Liver (tissue), 9 donors: ENCODE measurements around the gene UBE2R2. TPM values are rescaled to one million over a fixed set of nuclear protein-coding genes. Genes with fewer than 3 reads are reported as not detected.

Experiments used
- DNase-seq: peaks from one replicate; pipeline ENCODE4 v3.0.0-alpha.2; 2017; ENCODE audit warnings: low spot score
- H3K27ac ChIP-seq, 2 donors: one replicate each; pipeline ENCODE4 v1.7.0; 2013; ENCODE audit warnings: inconsistent platforms in 2 of 2, low read length in 2 of 2, control low read depth in 1 of 2, low read depth in 1 of 2, mild to moderate bottlenecking in 1 of 2
- H3K27me3 ChIP-seq, 4 donors: one replicate each; pipeline versions ENCODE4 v1.6.1 to v1.7.0; 2013; ENCODE audit warnings: low read length in 3 of 4, inconsistent platforms in 1 of 4, mild to moderate bottlenecking in 1 of 4, moderate library complexity in 1 of 4; ENCODE audit not compliant: control insufficient read depth in 4 of 4, insufficient read depth in 4 of 4
- H3K36me3 ChIP-seq, 4 donors: one replicate each; pipeline versions ENCODE4 v1.6.1 to v1.7.0; 2013; ENCODE audit warnings: low read length in 3 of 4, mild to moderate bottlenecking in 3 of 4, low read depth in 1 of 4, moderate library complexity in 1 of 4; ENCODE audit not compliant: control insufficient read depth in 4 of 4, insufficient read depth in 3 of 4
- H3K4me1 ChIP-seq, 4 donors: one replicate each; pipeline versions ENCODE4 v1.6.1 to v1.7.0; 2013; ENCODE audit warnings: low read length in 3 of 4, mild to moderate bottlenecking in 3 of 4, moderate library complexity in 1 of 4; ENCODE audit not compliant: control insufficient read depth in 4 of 4, insufficient read depth in 4 of 4
- H3K4me3 ChIP-seq, 3 donors: one replicate each; pipeline versions ENCODE4 v1.6.1 to v1.7.0; 2013; ENCODE audit warnings: low read length in 3 of 3, control low read depth in 1 of 3, low read depth in 1 of 3, mild to moderate bottlenecking in 1 of 3
- H3K9ac ChIP-seq, 2 donors: one replicate each; pipeline ENCODE4 v1.7.0; 2013; ENCODE audit warnings: low read length in 2 of 2, mild to moderate bottlenecking in 2 of 2, moderate library complexity in 2 of 2, control low read depth in 1 of 2, low read depth in 1 of 2
- H3K9me3 ChIP-seq, 4 donors: one replicate each; pipeline versions ENCODE4 v1.6.1 to v1.7.0; 2013; ENCODE audit warnings: low read length in 3 of 4; ENCODE audit not compliant: control insufficient read depth in 4 of 4
- EGR1 ChIP-seq, 2 donors: IDR thresholded peaks; 2 replicates each; pipeline ENCODE4 v1.6.1; 2016 to 2018; ENCODE audit warnings: antibody characterized with exemption in 2 of 2, low read depth in 2 of 2
- FOXA1 ChIP-seq: IDR thresholded peaks from 2 replicates; pipeline ENCODE4 v1.6.1; 2016; ENCODE audit warnings: antibody characterized with exemption
- FOXA2 ChIP-seq: IDR thresholded peaks from 2 replicates; pipeline ENCODE4 v1.6.1; 2016; ENCODE audit warnings: antibody characterized with exemption
- GABPA ChIP-seq, 2 donors: IDR thresholded peaks in 1 of 2; conservative IDR thresholded peaks in 1 of 2; 2 replicates each; pipeline ENCODE4 v1.6.1; 2016; ENCODE audit warnings: antibody characterized with exemption in 2 of 2, mild to moderate bottlenecking in 1 of 2, moderate library complexity in 1 of 2
- HNF4A ChIP-seq, 2 donors: conservative IDR thresholded peaks; 2 replicates each; pipeline ENCODE4 v1.6.1; 2016; ENCODE audit warnings: antibody characterized with exemption in 2 of 2, mild to moderate bottlenecking in 2 of 2
- HNF4G ChIP-seq: IDR thresholded peaks from 2 replicates; pipeline ENCODE4 v1.6.1; 2016; ENCODE audit warnings: antibody characterized with exemption
- JUND ChIP-seq, 2 donors: IDR thresholded peaks; 2 replicates each; pipeline ENCODE4 v1.6.1; 2016; ENCODE audit warnings: antibody characterized with exemption in 2 of 2
- NR2F2 ChIP-seq: IDR thresholded peaks from 2 replicates; pipeline ENCODE4 v1.6.1; 2016; ENCODE audit warnings: antibody characterized with exemption
- RAD21 ChIP-seq, 2 donors: IDR thresholded peaks; 2 replicates each; pipeline ENCODE4 v1.6.1; 2016; ENCODE audit warnings: antibody characterized with exemption in 2 of 2, mild to moderate bottlenecking in 2 of 2
- RXRA ChIP-seq, 2 donors: IDR thresholded peaks; 2 replicates each; pipeline ENCODE4 v1.6.1; 2017 to 2018; ENCODE audit warnings: antibody characterized with exemption in 2 of 2, mild to moderate bottlenecking in 1 of 2
- SP1 ChIP-seq: IDR thresholded peaks from 2 replicates; pipeline ENCODE4 v1.6.1; 2018; ENCODE audit warnings: antibody characterized with exemption, mild to moderate bottlenecking
- TAF1 ChIP-seq: conservative IDR thresholded peaks from 2 replicates; pipeline ENCODE4 v1.6.1; 2016; ENCODE audit warnings: antibody characterized with exemption, mild to moderate bottlenecking
- YY1 ChIP-seq: IDR thresholded peaks from 2 replicates; pipeline ENCODE4 v1.6.1; 2016; ENCODE audit warnings: antibody characterized with exemption, mild to moderate bottlenecking
- WGBS: extraction: QIAGEN DNeasy Blood & Tissue Kit; methylation state at CpG from one replicate; pipeline ENCODE4 v1.1.7; 2013; 5-methylcytosine and 5-hydroxymethylcytosine counted together
- polyA plus RNA-seq, 2 donors: library from polyadenylated mRNA; stranded (reverse) in 1 of 2; unstranded in 1 of 2; fragments of 200-250 nt in 1 of 2; fragments of >200 nt in 1 of 2; fragmentation: Nextera tagmentation in 1 of 2; extraction: Ambion mirVana in 1 of 2; gene quantifications; one replicate each; pipeline versions ENCODE4 v1.2.1 to v1.2.3, GENCODE V29; 2013 to 2015
- total RNA-seq, 2 donors: library from RNA; depleted of rRNA; stranded (reverse); fragments of >200 nt; gene quantifications; one replicate each; pipeline ENCODE4 v1.2.3, GENCODE V29; 2014
- TF ChIP-seq, protein P1 (sequence below): IDR thresholded peaks from 2 replicates; pipeline ENCODE4 v1.6.1; 2016; ENCODE audit warnings: antibody characterized with exemption, mild to moderate bottlenecking
- TF ChIP-seq, protein P2 (sequence below): IDR thresholded peaks from 2 replicates; pipeline ENCODE4 v1.6.1; 2016; ENCODE audit warnings: antibody characterized with exemption
- TF ChIP-seq, protein P3 (sequence below): IDR thresholded peaks from 2 replicates; pipeline ENCODE4 v1.6.1; 2016; ENCODE audit warnings: antibody characterized with exemption
- TF ChIP-seq, protein P4 (sequence below): fragments of 150-350 bp; IDR thresholded peaks from 2 replicates; pipeline ENCODE4 v1.5.1; 2017; ENCODE audit warnings: improper control_type of control experiment, low read depth, low read length; ENCODE audit not compliant: missing input control
- TF ChIP-seq, protein P5 (sequence below): IDR thresholded peaks from 2 replicates; pipeline ENCODE4 v1.6.1; 2016; ENCODE audit warnings: antibody characterized with exemption
- donor health status: healthy.
- donor health status: healthy.
- donor health status: healthy.
- donor health status: healthy.
- donor health status: healthy.

Gene UBE2R2
- total and polyA plus RNA-seq, 4 donors = 10.8 to 15.0 (median 14.2) TPM

DNA sequence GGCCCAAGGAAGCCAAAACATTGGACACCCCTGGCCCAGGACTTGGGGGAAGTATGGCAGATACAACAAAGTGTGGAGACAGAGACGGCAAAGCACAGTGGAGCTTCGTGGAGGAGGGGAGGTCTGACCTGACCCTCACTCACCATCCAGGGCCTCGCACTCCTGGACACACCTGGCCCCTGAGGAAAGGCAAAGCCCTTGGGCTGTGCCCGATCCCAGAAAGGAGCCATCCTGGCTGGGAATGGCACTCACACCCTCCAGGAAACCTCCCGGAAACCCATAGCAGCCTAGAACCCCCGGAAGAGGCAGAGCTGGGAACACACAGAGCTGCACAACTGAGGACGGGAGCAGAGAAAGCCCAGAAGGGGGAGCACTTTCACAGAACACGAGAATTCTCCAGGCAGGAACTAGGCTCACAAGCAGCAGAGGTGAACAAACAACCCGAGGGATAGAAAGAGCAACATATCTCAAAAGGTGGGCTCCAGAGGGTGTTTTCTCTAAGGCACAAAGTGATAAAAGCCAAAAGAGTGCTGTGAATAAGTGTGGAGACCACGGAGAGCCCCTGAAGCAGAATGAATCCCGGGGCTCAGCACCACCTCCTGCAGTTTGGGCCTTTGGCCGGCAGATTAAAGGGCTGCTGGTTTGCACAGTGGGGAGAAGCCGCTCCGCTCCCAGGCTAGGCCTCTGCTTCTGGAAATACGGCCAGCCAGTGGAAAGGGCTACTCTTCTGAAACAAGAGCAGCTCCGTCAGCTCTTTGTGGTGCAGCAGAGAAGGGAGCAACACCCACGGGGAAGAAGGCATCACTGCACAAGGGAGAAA is 108.2 kb downstream of the UBE2R2 start (continued):
- TF ChIP-seq, protein P1, sequence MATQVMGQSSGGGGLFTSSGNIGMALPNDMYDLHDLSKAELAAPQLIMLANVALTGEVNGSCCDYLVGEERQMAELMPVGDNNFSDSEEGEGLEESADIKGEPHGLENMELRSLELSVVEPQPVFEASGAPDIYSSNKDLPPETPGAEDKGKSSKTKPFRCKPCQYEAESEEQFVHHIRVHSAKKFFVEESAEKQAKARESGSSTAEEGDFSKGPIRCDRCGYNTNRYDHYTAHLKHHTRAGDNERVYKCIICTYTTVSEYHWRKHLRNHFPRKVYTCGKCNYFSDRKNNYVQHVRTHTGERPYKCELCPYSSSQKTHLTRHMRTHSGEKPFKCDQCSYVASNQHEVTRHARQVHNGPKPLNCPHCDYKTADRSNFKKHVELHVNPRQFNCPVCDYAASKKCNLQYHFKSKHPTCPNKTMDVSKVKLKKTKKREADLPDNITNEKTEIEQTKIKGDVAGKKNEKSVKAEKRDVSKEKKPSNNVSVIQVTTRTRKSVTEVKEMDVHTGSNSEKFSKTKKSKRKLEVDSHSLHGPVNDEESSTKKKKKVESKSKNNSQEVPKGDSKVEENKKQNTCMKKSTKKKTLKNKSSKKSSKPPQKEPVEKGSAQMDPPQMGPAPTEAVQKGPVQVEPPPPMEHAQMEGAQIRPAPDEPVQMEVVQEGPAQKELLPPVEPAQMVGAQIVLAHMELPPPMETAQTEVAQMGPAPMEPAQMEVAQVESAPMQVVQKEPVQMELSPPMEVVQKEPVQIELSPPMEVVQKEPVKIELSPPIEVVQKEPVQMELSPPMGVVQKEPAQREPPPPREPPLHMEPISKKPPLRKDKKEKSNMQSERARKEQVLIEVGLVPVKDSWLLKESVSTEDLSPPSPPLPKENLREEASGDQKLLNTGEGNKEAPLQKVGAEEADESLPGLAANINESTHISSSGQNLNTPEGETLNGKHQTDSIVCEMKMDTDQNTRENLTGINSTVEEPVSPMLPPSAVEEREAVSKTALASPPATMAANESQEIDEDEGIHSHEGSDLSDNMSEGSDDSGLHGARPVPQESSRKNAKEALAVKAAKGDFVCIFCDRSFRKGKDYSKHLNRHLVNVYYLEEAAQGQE = no peak
- TF ChIP-seq RXRA (IDR thresholded peaks at IDR 0.05) = no peak

DNA sequence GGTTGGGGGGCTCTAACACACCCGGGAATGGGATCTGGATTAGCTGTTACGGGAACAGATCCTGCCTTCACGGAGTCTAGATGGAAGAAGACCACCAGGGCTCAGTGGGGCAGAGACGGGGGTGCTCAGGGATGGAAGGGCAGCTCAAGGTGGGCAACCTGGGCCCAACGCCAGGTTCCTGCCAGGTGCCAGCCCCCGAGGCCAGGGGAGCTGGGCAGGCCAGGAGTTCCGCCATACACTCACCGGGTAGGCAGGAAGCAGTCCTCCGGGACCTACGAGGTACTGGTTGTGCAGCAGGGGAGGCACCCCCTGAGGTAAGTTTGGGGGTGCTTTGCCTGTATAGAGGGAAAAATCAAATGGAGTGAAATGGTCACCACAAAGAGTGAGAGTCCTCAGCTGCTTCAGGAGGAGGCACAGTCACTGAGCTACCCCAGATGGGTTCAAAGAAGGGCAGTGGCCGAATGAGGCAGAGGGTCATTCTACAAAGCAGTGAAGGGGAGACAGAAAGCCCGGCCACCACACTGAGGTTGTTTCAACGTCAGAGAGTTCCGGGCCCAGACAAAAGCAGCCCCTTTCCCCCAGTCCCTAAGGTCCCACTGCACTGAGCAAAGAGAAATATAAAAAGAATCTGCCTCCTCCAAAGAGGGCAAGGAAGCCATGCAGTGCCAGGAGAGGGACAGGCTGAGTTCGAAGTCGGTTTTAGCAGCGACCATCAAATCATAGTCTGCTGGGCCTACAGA is 110.0 kb downstream of the UBE2R2 start:
- no peak for DNase-seq
- Histone ChIP-seq H3K9me3 (no peaks in the 10 kb centered on the region), H3K4me1 (peaks cover 0 to 3% (median 1%) of the 10 kb centered on the region in 4 donors), H3K9ac (no peak overlapping the region), H3K4me3 (no peak overlapping the region), H3K36me3 (peaks cover 13 to 59% (median 20%) of the 10 kb centered on the region in 4 donors), H3K27me3 (no peaks in the 10 kb centered on the region), H3K27ac (no peak overlapping the region)
- TF ChIP-seq, protein P2, sequence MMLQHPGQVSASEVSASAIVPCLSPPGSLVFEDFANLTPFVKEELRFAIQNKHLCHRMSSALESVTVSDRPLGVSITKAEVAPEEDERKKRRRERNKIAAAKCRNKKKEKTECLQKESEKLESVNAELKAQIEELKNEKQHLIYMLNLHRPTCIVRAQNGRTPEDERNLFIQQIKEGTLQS = no peak
- TF ChIP-seq NR2F2 (no peak), RAD21 (IDR thresholded peaks at IDR 0.05) (no peak), RXRA (IDR thresholded peaks at IDR 0.05) (no peak), HNF4A (conservative IDR thresholded peaks at IDR 0.05) (no peak), TAF1 (no peak), FOXA1 (no peak), FOXA2 (no peak), EGR1 (IDR thresholded peaks at IDR 0.05; ENCODE audit: low read depth in 2 of 2) (no peak), YY1 (no peak), SP1 (no peak), HNF4G (no peak), JUND (IDR thresholded peaks at IDR 0.05) (no peak), GABPA (IDR thresholded peaks at IDR 0.05 in 1 of 2, conservative IDR thresholded peaks at IDR 0.05 in 1 of 2) (no peak)
- TF ChIP-seq, protein P3, sequence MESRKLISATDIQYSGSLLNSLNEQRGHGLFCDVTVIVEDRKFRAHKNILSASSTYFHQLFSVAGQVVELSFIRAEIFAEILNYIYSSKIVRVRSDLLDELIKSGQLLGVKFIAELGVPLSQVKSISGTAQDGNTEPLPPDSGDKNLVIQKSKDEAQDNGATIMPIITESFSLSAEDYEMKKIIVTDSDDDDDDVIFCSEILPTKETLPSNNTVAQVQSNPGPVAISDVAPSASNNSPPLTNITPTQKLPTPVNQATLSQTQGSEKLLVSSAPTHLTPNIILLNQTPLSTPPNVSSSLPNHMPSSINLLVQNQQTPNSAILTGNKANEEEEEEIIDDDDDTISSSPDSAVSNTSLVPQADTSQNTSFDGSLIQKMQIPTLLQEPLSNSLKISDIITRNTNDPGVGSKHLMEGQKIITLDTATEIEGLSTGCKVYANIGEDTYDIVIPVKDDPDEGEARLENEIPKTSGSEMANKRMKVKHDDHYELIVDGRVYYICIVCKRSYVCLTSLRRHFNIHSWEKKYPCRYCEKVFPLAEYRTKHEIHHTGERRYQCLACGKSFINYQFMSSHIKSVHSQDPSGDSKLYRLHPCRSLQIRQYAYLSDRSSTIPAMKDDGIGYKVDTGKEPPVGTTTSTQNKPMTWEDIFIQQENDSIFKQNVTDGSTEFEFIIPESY = no peak
- TF ChIP-seq, protein P1 = no peak
- TF ChIP-seq, protein P4, sequence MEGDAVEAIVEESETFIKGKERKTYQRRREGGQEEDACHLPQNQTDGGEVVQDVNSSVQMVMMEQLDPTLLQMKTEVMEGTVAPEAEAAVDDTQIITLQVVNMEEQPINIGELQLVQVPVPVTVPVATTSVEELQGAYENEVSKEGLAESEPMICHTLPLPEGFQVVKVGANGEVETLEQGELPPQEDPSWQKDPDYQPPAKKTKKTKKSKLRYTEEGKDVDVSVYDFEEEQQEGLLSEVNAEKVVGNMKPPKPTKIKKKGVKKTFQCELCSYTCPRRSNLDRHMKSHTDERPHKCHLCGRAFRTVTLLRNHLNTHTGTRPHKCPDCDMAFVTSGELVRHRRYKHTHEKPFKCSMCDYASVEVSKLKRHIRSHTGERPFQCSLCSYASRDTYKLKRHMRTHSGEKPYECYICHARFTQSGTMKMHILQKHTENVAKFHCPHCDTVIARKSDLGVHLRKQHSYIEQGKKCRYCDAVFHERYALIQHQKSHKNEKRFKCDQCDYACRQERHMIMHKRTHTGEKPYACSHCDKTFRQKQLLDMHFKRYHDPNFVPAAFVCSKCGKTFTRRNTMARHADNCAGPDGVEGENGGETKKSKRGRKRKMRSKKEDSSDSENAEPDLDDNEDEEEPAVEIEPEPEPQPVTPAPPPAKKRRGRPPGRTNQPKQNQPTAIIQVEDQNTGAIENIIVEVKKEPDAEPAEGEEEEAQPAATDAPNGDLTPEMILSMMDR = no peak
- TF ChIP-seq, protein P5, sequence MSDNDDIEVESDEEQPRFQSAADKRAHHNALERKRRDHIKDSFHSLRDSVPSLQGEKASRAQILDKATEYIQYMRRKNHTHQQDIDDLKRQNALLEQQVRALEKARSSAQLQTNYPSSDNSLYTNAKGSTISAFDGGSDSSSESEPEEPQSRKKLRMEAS = no peak
- WGBS = 94% methylated on average over 17 of the region's 17 CpGs
